HG03378 (cell line): ENCODE data around the gene SBNO1.
"Not testable (repeated sequence)": the region's sequence is repeated elsewhere in the genome, so short reads cannot be mapped to it uniquely, and the experiment has no call there.

Experiments
- ATAC-seq: cut with Tn5 transposase; IDR thresholded peaks from one replicate; pipeline ENCODE4 v1.9.1; 2021; ENCODE audit warnings: mild to moderate bottlenecking, moderate library complexity; ENCODE audit not compliant: unreplicated experiment

SBNO1 gene

GRCh38 chr12:123364532-123365024, at the start of gene SBNO1:
Gene SBNO1, minus strand, starts transcription at chr12:123364847. Its CDS starts 14,406 bp downstream, at chr12:123350441.
- no peak for ATAC-seq

GRCh38 chr12:123410041-123410412, 45.4 kb upstream of the SBNO1 start:
- ATAC-seq = no peak

- ATAC-seq = not testable (repeated sequence)
Measured at GRCh38 chr12:123409284-123410040, 44.8 kb upstream of the SBNO1 start.

- ATAC-seq = not testable (repeated sequence)
Measured at GRCh38 chr12:123408619-123409018, 44.0 kb upstream of the SBNO1 start.

- not testable (repeated sequence) for ATAC-seq
Measured at GRCh38 chr12:123407934-123408333, 43.3 kb upstream of the SBNO1 start.

- not testable (repeated sequence) for ATAC-seq
Measured at GRCh38 chr12:123407269-123407668, 42.6 kb upstream of the SBNO1 start.

- no peak for ATAC-seq
Measured at GRCh38 chr12:123404581-123404980, 39.9 kb upstream of the SBNO1 start.

GRCh38 chr12:123401753-123402683, 37.4 kb upstream of the SBNO1 start:
- ATAC-seq = no peak

GRCh38 chr12:123399255-123399617, 34.6 kb upstream of the SBNO1 start:
- no peak for ATAC-seq

GRCh38 chr12:123398550-123399254, 34.1 kb upstream of the SBNO1 start:
- no peak for ATAC-seq

GRCh38 chr12:123398177-123398549, 33.5 kb upstream of the SBNO1 start:
- no peak for ATAC-seq

GRCh38 chr12:123397400-123397799, 32.8 kb upstream of the SBNO1 start:
- no peak for ATAC-seq

GRCh38 chr12:123396954-123397353, 32.3 kb upstream of the SBNO1 start:
- ATAC-seq = no peak

GRCh38 chr12:123396543-123396942, 31.9 kb upstream of the SBNO1 start:
- ATAC-seq = no peak

GRCh38 chr12:123395236-123395635, 30.6 kb upstream of the SBNO1 start:
- ATAC-seq = no peak

- ATAC-seq = no peak
Measured at GRCh38 chr12:123393747-123394146, 29.1 kb upstream of the SBNO1 start.

- no peak for ATAC-seq
Measured at GRCh38 chr12:123391546-123392343, 27.1 kb upstream of the SBNO1 start.

GRCh38 chr12:123390498-123391426, 26.1 kb upstream of the SBNO1 start:
- ATAC-seq = no peak
